HG03469 (cell line): ENCODE measurements around the gene GNG12.

Experiments
- ATAC-seq: cut with Tn5 transposase; IDR thresholded peaks from one replicate; pipeline ENCODE4 v1.9.1; 2021; ENCODE audit warnings: mild to moderate bottlenecking, moderate library complexity, moderate number of reproducible peaks; ENCODE audit not compliant: unreplicated experiment

Gene GNG12

GRCh38 chr1:67788238-67788790 lies 45.0 kb downstream of the GNG12 start:
- ATAC-seq = no peak

- no peak for ATAC-seq
Measured at GRCh38 chr1:67787746-67788145, 45.5 kb downstream of the GNG12 start.

DNA sequence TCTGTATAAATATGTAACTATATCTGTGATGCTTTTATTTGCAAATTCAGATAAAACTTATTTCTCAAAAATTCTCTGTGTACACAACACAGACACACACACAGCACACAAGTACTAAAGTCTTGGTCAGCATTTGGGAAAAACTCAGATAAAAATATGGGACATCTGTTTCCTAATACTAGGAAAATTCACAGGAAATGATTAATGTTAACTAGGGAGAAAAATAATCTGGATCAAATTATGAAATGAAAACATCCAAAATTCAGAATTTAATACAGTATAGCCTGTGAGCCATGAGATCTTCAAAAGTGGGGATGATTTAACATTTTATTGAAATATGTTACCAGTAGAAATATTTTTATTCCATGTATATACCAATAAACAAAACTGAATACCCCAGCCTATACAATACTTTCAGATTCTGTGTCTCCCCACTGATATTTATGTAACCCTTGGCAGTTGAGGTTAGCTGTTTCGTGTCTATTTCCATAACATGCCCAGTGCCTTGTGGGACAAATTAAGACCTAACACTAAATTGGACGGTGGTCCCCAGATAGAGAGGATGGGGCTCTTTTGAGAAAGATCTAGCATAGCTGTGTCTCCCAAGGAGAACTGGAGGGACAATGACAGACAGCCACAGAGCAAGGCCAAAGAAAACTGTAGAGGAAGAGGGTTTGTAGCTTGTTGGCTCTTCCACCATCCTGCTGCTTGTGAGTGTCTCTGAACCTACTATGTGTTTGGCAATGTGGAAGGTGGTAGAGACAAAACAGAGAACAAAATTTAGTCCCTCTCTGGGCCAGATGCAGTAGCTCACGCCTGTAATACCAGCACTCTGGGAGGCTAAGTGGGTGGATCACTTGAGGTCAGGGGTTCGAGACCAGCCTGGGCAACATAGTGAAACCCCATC lies 47.2 kb downstream of the GNG12 start:
- ATAC-seq = no peak

DNA sequence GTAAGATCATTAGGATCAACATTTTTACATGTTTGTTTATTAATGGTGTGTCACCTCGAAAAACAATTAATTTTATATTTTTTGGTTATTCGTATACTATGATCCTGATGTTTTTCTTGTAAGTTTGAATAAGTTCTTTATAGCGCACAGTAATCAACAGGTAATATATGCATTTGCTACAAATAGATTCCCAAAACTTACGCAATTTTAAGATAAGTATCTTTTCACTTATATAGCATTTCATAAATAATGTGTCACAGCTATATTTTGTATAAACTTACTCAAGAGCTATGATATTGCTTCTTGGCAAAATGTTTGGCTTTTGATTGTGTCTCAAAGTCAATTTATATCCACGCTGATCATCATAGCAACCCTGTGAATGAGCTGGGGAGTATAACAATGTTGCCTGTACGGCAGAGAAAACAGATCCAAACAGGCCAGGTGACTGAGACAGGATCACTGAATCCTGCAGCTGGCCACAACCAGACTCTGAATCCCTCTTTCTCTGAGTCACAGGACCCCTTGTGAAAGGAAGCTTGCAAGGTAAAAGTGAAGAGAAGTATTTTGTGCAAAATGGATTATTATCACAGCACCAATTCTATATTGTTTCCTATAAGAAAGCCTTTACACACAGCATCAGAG lies 48.6 kb downstream of the GNG12 start:
- no peak for ATAC-seq

DNA sequence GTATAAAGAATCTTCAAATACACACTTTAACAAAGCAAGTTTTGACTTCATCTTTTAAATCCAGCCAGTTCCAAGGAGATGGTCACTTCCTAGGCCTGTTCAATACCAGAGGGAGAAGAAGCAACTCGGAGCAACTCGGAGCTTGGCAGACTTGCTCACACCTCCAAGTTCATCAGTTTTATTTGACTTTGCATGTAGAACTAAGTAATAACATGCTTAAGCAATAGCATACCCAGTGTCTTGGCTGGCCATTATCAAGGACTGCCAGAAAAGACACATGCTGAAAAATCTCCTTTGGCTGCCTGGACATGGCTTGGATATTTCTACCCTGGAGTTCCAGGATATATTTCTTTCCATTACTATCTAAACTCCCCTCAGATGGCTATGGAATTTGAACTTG lies 52.6 kb downstream of the GNG12 start:
- no peak for ATAC-seq

DNA sequence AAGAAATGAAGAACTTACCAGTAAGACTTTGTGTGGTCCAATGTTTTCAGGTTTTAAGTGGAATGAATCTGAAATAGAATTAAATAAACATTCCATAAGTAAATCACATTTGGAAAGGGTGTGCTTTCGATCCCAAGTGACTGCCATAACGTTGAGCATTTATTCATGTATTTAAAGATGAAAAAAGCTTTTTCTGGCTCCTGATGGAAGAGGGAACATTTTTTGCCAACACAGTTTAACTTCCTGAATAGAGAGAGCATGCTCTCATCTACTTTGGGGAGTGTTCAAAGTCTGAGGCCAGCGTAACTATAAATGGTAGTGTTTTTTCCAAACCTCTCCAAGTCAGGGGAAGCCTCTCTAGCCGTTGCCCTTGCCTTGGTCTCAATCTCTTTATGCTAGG lies 55.8 kb downstream of the GNG12 start:
- ATAC-seq = no peak

- no peak for ATAC-seq
Measured at GRCh38 chr1:67777016-67777415, 56.3 kb downstream of the GNG12 start.

DNA sequence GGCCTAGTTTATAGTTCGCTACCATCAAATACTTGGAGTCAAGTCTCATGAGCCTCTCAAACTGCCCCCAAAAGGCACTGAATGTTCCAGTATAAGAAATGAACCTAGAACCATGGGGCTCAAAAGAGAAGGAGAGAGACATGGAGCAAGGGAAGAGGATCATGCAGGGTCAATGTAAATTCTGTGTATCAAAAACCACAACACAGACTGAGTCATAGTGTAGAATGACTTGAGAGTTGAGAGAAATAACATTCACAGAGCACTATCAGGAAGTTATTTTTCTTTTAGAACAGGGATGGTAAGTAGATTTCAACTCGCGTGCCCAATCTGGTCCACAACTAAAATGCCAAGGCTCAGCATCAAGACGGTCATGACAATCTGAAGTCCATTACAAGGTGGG lies 59.8 kb downstream of the GNG12 start:
- no peak for ATAC-seq

GRCh38 chr1:67771749-67772148 lies 61.5 kb downstream of the GNG12 start:
- no peak for ATAC-seq

DNA sequence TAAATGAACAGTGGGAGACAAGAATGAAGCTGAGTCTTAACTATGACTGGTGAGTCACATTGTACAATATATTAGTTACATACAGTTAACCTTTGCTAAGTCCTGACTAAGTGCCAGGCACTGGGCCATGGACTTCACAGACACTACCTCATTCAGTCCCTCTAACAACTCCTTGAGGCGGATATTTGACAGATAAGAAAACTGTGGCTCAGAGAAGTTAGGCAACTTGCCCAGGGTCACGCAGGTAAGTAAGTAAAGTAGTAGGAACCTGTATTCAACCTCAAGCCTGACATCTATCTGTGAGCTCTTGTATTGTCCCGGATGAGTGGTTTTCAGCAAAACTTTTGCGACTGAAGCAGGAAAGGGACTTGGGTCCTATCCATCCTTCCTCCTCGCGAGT lies 62.1 kb downstream of the GNG12 start:
- no peak for ATAC-seq

- ATAC-seq = no peak
Measured at GRCh38 chr1:67769633-67770256, 63.5 kb downstream of the GNG12 start.

DNA sequence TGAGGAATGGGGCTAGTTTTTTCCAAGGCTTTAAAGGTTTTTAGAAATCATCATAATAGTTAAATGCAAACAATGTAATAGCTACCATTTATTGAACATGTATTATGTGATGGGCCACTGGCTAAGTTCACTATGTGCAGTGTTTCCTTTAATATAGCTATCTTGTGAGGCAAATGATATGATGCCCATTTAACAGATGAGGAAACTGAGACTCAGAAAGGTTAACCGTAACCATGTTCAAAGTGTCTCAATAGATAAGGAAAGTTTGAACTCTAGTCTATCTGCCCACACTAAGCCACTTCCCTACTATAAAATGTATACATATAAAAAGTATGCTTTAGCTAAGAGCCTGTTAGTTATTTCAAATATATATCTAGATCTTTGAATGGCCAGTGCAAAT lies 64.8 kb downstream of the GNG12 start:
- ATAC-seq = no peak

- ATAC-seq = no peak
Measured at GRCh38 chr1:67767103-67767782, 66.0 kb downstream of the GNG12 start.

- ATAC-seq = no peak
Measured at GRCh38 chr1:67766141-67766978, 66.9 kb downstream of the GNG12 start.

DNA sequence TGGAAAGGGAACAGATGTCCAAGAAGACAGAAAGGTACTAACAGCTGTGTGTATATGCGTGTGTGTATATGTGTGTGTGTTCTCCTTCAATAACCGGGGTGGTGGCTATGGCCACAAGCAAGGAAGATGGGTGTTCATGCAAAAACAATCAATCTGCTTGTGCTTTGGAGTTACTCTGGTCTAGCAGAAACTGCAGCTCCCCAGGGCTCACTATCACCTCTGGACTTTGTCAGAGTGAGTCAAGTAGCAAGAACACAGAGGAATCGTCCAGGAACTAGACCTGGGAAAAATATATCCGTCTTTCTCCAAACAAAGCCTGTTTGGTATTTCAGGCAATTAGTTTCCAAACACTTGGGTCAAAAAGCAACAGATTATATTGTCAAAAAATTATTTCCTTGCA lies 68.6 kb downstream of the GNG12 start:
- ATAC-seq = no peak

DNA sequence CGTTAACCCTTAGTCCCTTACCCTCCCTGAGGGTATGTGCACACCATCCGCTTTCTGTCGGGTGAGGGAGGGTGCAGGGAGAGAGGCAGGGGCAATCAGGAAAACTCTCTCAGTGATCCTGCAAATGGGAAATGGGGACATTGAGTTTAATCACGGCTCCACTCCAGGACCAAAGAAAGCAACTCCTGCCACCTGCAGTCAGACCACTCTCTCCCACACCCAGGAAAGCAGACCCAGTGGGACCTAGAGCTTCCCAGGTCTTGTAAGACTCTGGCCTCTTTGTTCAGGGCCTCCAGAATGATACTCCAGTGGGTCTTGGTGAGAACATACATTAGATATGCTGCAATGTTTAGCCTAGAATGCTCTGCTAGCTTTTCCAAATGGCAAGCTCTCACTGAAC lies 71.5 kb downstream of the GNG12 start:
- no peak for ATAC-seq

DNA sequence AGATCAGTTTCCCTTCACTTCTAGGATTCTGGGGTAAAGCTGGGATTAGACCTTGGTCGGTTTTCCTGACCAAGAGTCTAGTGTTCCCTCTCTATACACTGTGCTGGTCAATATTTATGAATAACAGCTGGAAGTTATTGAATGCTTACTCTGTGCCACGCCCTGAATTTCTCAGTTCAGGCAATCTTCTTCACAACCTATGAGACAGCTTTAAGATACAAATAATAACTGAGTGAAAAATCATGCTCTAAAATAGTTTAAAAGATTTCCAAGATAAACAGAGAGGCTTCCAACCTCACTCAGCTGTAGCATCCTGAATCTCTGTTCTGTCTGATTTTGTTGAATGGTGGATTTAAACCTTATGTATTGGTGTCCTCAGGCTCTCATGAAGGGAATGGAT lies 72.2 kb downstream of the GNG12 start:
- no peak for ATAC-seq

DNA sequence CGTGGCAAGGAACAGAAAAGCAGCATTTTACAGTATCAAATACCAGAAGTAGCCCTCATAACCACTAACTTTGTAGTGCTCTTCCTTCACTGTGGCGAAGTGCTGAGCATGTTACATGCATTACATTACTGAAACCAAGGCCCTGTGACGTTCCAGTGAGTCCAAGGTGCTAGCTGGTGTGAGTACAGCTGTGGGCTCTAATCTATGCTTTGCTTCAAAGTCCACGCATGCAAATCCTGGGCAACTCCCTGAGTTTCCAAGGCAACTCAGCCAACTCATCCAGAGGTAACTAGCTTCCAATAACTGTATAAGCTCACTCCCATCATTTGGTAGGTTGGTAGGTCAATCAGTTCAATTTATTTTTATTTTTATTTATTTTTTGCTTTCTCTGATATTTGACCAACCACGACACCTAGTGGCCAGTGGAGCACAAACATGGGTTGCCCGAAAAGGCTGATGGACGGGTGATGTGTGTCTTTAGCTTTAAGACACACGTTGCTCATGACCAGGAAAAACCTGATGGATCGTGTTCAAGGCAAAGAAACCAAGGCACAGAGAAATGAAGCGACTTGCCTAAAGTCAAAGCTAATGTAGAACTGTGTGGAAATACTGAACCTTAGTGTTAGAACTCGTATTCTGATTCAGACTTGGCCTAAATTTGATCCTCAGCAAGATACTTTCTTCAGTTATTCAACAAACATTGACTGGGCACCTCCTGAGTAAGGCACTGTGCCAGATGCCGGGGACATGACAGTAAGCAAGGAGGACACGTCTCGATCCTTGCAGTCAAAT lies 73.0 kb downstream of the GNG12 start:
- ATAC-seq = peak; percentile 99

DNA sequence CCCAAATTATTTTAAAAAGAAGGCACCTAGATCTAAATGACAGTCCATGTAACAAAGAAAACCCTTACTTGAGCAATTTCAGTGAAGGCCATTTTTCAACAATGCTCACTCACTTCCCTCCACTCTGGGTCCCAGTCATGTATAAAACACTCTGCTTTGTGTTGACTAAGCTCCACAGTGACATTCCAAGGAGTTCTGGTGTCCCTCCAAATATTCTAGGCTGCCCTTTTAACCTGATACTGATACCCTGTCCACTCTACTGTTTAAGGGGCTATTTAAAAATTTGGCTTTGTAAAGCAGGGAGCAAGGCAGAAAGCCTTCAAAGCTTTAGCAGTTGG lies 73.6 kb downstream of the GNG12 start:
- ATAC-seq = peak; percentile 11

DNA sequence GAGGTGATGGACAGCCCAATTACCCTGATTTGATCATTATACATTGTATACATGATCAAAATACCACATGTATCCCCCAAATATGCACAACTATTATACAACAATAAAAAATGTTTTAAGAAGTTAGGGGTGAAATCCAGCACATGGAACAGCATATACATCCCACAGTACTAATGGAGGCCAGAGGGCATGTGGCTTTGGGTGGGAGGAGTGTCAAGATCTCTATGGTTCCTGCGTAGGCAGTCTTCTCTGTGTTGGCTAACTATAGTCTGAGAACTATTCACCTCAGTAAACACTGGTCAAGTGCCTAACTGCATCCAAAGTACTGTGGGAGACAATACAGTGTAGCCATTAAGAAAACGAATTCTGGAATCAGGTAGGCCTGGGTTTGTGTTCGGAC lies 74.2 kb downstream of the GNG12 start:
- no peak for ATAC-seq
